Keratinocyte (primary cell): ENCODE results near the gene LRIG1.

Source experiments
- EZH2 ChIP-seq: IDR thresholded peaks from one replicate; pipeline ENCODE4 v1.6.1; 2012; ENCODE audit warnings: inconsistent platforms, mild to moderate bottlenecking, low read length, moderate library complexity
- TF ChIP-seq, protein P1 (sequence below), 3 experiments: IDR thresholded peaks in 1 of 3; conservative IDR thresholded peaks in 1 of 3; optimal IDR thresholded peaks in 1 of 3; 2 replicates in 2 of 3; 3 replicates in 1 of 3; pipeline versions ENCODE3 to v1.5.1; 2011; ENCODE audit warnings: low read length in 3 of 3, mild to moderate bottlenecking in 3 of 3, moderate library complexity in 2 of 3, control low read depth in 1 of 3, inconsistent platforms in 1 of 3; ENCODE audit not compliant: insufficient read depth in 2 of 3; ENCODE audit errors: extremely low read depth in 1 of 3

DNA sequence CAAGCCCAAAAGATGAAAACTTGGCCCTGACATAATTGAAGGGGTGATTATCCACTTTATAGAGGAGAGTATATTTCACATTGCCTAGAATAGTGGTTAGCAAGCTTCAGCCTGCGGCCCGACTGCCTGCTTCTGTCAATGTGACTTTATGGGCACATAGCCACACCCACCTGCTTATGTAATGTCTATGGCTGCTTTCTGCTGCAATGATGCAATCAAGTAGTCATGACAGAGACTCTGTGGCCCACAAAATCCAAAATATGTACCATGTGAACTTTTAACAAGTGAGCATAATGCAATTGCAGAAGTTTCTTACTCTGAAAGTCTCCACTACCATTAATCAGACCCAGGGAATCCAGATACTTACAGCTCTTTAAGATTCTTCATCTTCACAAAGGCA, 103.1 kb downstream of the LRIG1 start:
- no peak for TF ChIP-seq EZH2
- TF ChIP-seq, protein P1, sequence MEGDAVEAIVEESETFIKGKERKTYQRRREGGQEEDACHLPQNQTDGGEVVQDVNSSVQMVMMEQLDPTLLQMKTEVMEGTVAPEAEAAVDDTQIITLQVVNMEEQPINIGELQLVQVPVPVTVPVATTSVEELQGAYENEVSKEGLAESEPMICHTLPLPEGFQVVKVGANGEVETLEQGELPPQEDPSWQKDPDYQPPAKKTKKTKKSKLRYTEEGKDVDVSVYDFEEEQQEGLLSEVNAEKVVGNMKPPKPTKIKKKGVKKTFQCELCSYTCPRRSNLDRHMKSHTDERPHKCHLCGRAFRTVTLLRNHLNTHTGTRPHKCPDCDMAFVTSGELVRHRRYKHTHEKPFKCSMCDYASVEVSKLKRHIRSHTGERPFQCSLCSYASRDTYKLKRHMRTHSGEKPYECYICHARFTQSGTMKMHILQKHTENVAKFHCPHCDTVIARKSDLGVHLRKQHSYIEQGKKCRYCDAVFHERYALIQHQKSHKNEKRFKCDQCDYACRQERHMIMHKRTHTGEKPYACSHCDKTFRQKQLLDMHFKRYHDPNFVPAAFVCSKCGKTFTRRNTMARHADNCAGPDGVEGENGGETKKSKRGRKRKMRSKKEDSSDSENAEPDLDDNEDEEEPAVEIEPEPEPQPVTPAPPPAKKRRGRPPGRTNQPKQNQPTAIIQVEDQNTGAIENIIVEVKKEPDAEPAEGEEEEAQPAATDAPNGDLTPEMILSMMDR (optimal IDR thresholded peaks at IDR 0.05 in 1 of 3, IDR thresholded peaks at IDR 0.05 in 1 of 3, conservative IDR thresholded peaks at IDR 0.05 in 1 of 3; ENCODE audit: extremely low read depth in 1 of 3, insufficient read depth in 2 of 3, low read length in 3 of 3), result no peak
